ENCODE results near the gene NCAPD3.

DNA sequence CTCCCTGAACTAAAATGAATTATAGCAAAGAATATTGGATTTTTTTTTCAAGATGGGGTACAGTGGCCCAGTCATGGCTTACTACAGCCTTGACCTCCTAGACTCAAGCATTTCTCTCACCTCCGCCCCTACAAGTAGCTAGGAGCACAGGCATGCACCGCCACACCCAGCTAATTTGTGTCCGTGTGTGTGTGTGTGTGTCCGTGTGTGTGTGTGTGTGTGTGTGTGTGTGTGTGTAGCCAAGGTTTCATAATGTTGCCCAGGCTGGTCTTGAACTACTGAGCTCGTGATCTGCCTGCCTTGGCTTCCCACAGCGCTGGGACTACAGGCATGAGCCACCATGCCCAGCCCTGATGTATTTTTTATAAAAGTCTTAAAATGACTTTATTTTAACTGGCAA, 16.8 kb upstream of the NCAPD3 start:
- TF ChIP-seq YY1 (IDR thresholded peaks at IDR 0.05) (no peak), CTCF (IDR thresholded peaks at IDR 0.05; ENCODE audit: low read depth, low read length, missing input control) (no peak), JUND (IDR thresholded peaks at IDR 0.05) (no peak), SP1 (IDR thresholded peaks at IDR 0.05) (no peak), TAF1 (conservative IDR thresholded peaks at IDR 0.05) (no peak), RAD21 (IDR thresholded peaks at IDR 0.05) (no peak), GABPA (IDR thresholded peaks at IDR 0.05 in 1 of 2, conservative IDR thresholded peaks at IDR 0.05 in 1 of 2) (no peak), FOXA1 (IDR thresholded peaks at IDR 0.05) (no peak), RXRA (IDR thresholded peaks at IDR 0.05) (no peak), FOXA2 (IDR thresholded peaks at IDR 0.05) (no peak), EGR1 (IDR thresholded peaks at IDR 0.05; ENCODE audit: low read depth in 2 of 2) (no peak)
- TF ChIP-seq, protein P1, sequence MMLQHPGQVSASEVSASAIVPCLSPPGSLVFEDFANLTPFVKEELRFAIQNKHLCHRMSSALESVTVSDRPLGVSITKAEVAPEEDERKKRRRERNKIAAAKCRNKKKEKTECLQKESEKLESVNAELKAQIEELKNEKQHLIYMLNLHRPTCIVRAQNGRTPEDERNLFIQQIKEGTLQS (IDR thresholded peaks at IDR 0.05): no peak
- TF ChIP-seq, protein P2, sequence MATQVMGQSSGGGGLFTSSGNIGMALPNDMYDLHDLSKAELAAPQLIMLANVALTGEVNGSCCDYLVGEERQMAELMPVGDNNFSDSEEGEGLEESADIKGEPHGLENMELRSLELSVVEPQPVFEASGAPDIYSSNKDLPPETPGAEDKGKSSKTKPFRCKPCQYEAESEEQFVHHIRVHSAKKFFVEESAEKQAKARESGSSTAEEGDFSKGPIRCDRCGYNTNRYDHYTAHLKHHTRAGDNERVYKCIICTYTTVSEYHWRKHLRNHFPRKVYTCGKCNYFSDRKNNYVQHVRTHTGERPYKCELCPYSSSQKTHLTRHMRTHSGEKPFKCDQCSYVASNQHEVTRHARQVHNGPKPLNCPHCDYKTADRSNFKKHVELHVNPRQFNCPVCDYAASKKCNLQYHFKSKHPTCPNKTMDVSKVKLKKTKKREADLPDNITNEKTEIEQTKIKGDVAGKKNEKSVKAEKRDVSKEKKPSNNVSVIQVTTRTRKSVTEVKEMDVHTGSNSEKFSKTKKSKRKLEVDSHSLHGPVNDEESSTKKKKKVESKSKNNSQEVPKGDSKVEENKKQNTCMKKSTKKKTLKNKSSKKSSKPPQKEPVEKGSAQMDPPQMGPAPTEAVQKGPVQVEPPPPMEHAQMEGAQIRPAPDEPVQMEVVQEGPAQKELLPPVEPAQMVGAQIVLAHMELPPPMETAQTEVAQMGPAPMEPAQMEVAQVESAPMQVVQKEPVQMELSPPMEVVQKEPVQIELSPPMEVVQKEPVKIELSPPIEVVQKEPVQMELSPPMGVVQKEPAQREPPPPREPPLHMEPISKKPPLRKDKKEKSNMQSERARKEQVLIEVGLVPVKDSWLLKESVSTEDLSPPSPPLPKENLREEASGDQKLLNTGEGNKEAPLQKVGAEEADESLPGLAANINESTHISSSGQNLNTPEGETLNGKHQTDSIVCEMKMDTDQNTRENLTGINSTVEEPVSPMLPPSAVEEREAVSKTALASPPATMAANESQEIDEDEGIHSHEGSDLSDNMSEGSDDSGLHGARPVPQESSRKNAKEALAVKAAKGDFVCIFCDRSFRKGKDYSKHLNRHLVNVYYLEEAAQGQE (IDR thresholded peaks at IDR 0.05): no peak
- TF ChIP-seq, protein P3, sequence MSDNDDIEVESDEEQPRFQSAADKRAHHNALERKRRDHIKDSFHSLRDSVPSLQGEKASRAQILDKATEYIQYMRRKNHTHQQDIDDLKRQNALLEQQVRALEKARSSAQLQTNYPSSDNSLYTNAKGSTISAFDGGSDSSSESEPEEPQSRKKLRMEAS (IDR thresholded peaks at IDR 0.05): no peak

Measured in liver (tissue), 3 donors.